Measurements from ENCODE around the gene RAB28.
A peak's percentile ranks its signal among the peaks of the same experiment; 100 is the strongest.

Gene RAB28

DNA sequence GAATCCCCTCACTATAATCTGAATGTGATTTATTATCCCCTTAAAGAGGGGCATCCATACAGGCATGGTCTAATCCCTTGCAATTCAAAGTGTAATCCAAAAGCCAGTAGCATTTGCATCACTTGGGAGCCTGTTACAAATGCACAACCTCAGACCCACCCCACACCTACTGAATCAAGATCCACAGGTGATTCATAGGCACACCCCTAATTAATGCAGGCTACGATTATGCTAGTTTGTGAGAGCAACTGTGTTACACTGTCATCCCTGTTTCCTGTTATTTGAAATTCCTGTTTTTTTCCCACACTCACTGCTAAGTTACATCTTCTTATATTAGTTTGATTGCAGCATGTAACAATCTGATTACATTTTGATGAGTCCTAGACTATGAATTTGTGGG lies 120.0 kb downstream of the RAB28 start:
- H3K4me3 ChIP-seq (ENCODE audit: low read length) = no peak overlapping the region
- DNase-seq (ENCODE audit: low read depth) = no peak
- TF ChIP-seq, protein P1, sequence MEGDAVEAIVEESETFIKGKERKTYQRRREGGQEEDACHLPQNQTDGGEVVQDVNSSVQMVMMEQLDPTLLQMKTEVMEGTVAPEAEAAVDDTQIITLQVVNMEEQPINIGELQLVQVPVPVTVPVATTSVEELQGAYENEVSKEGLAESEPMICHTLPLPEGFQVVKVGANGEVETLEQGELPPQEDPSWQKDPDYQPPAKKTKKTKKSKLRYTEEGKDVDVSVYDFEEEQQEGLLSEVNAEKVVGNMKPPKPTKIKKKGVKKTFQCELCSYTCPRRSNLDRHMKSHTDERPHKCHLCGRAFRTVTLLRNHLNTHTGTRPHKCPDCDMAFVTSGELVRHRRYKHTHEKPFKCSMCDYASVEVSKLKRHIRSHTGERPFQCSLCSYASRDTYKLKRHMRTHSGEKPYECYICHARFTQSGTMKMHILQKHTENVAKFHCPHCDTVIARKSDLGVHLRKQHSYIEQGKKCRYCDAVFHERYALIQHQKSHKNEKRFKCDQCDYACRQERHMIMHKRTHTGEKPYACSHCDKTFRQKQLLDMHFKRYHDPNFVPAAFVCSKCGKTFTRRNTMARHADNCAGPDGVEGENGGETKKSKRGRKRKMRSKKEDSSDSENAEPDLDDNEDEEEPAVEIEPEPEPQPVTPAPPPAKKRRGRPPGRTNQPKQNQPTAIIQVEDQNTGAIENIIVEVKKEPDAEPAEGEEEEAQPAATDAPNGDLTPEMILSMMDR (conservative IDR thresholded peaks at IDR 0.05; ENCODE audit: low read length) = no peak

DNA sequence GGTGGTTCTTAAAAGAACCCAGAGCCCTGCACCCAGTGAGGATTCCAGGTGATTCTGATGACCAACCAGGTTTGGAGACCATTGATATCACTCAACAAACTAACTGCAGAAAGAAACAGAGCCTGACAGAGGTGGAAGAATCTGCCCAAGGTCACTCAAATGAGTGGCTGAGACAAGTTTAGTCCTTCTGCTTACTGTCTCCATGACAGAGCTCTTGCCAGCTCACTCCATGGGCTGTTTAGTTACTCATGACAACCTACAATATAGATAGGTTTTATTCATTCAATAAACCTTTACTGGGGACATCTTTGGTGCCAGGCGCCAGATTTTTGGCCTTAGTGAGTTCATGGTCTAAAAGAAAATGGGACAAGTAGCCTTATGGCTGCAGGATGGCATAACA lies 124.3 kb downstream of the RAB28 start:
- H3K4me3 ChIP-seq (ENCODE audit: low read length) = no peak overlapping the region
- no peak for DNase-seq (ENCODE audit: low read depth)
- TF ChIP-seq, protein P1 (conservative IDR thresholded peaks at IDR 0.05; ENCODE audit: low read length) = no peak

DNA sequence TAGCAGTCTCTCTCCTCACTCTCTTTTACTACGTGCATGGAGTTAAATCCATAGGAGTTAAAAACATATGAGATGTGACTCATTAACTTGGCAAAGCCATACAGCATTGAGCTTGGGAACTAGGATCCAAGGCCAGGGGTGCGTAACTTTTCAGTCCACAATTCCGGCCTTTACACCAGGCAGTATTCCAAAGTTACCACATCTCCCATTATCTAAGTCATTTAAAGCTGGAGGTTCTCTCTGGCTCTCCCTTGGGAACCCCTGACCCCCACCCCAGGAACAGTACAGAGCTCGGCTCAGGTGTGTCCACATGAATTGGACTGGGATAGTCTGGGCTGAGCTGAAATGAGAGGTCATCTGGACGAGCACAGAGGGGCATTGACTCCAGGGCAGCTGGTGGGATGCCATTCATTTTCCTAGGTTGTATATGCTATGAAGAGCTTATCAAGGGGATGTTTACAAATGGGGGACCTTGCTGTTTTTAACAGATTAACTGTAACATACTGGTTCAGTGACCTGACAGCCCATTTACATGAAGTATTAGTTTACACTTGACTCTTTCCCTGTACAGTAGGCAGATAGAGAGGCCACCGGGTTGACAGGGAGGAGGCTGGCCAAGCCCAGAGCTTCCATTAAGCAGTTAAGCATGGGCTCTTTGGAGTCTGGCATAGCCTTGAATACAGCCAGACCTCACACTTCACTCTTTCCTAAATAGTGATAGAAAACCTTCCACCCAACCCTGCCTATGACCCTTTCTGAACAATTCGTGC lies 128.8 kb downstream of the RAB28 start:
- H3K4me3 ChIP-seq (ENCODE audit: low read length) = no peak overlapping the region
- DNase-seq (ENCODE audit: low read depth) = no peak
- TF ChIP-seq, protein P1 (conservative IDR thresholded peaks at IDR 0.05; ENCODE audit: low read length) = no peak

DNA sequence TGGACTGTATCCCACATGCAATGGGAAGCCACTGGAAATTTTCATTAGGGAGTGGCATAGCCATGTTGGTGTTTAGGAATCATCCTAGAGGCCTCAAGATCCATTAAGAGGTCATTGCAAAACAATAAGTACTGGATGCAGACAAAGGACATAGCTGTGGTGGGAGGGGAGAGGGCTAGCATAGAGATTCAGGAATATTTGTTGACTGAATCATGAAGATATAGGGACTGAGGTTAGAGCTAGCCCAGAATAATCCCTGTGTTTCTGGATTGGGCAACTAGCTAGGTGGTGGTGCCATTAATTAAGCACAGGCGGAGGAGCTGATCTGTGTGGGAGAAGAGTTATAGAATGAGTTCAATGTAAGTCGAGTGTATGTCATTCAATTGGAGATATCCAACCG lies 135.0 kb downstream of the RAB28 start:
- peak; percentile 92 for DNase-seq (ENCODE audit: low read depth)
- no peak overlapping the region for H3K4me3 ChIP-seq (ENCODE audit: low read length)
- TF ChIP-seq, protein P1 (conservative IDR thresholded peaks at IDR 0.05; ENCODE audit: low read length) = no peak

DNA sequence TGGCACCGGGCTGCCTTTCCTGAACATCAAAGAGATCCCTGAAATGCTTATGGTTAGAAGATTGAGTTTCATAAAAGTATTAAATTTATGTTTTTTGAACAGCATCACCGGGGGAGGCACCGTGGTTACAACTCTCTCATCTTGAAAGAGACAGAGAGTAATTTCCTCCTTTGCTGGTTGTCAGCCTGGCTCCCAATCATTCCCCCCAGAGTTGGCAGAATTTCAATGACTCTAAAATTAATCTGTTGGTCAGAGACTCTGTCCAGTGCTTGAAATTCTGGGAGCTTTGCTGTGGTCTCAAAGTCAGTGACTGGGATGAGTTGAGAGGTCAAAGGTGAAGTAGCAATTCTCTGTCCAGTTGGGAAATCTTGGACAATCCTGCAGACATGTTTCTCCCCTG lies 135.9 kb downstream of the RAB28 start:
- H3K4me3 ChIP-seq (ENCODE audit: low read length) = no peak overlapping the region
- TF ChIP-seq, protein P1 (conservative IDR thresholded peaks at IDR 0.05; ENCODE audit: low read length) = no peak
- DNase-seq (ENCODE audit: low read depth) = no peak

- H3K4me3 ChIP-seq (ENCODE audit: low read length) = no peak overlapping the region
- DNase-seq (ENCODE audit: low read depth) = peak; percentile 37
- TF ChIP-seq, protein P1 (conservative IDR thresholded peaks at IDR 0.05; ENCODE audit: low read length) = no peak
Measured at GRCh38 chr4:13347517-13348125, 136.5 kb downstream of the RAB28 start.

- TF ChIP-seq, protein P1 (conservative IDR thresholded peaks at IDR 0.05; ENCODE audit: low read length) = peak; percentile 38; the same call in 1 of the 2 replicates
- peak; percentile 18 for DNase-seq (ENCODE audit: low read depth)
- H3K4me3 ChIP-seq (ENCODE audit: low read length) = no peak overlapping the region
Measured at GRCh38 chr4:13344216-13344615, 139.9 kb downstream of the RAB28 start.
